Small intestine (tissue), 7 donors: Measurements from ENCODE around the gene DLX2. TPM values are rescaled to one million over a fixed set of nuclear protein-coding genes. Genes with fewer than 3 reads are reported as not detected.

Experiments
- DNase-seq, 2 donors: peaks; one replicate each; pipeline versions ENCODE4 v3.0.0 to v3.0.0-alpha.2; 2013
- FAIRE-seq: peaks from 2 replicates; lab custom pipeline; 2012; peaks lifted over from hg19 to GRCh38; lab: Jason Lieb, UNC
- H3K27ac ChIP-seq, 3 donors: one replicate each; pipeline ENCODE4 v1.5.1; 2013; ENCODE audit warnings: low read length in 2 of 3, mild to moderate bottlenecking in 2 of 3, control low read depth in 1 of 3, inconsistent platforms in 1 of 3, low read depth in 1 of 3, moderate library complexity in 1 of 3
- H3K27me3 ChIP-seq, 3 donors: one replicate each; pipeline ENCODE4 v1.6.1; 2013; ENCODE audit warnings: low read length in 3 of 3, inconsistent platforms in 1 of 3; ENCODE audit not compliant: control insufficient read depth in 3 of 3, insufficient read depth in 3 of 3
- H3K36me3 ChIP-seq, 3 donors: one replicate each; pipeline ENCODE4 v1.6.1; 2013; ENCODE audit warnings: low read length in 3 of 3, inconsistent platforms in 1 of 3, low read depth in 1 of 3, mild to moderate bottlenecking in 1 of 3, moderate library complexity in 1 of 3; ENCODE audit not compliant: control insufficient read depth in 3 of 3, insufficient read depth in 2 of 3
- H3K4me1 ChIP-seq, 3 donors: one replicate each; pipeline ENCODE4 v1.6.1; 2013; ENCODE audit warnings: low read length in 2 of 3, inconsistent platforms in 1 of 3, low read depth in 1 of 3, mild to moderate bottlenecking in 1 of 3, moderate library complexity in 1 of 3; ENCODE audit not compliant: control insufficient read depth in 3 of 3, insufficient read depth in 2 of 3
- H3K4me3 ChIP-seq, 3 donors: one replicate each; pipeline ENCODE4 v1.5.1; 2013; ENCODE audit warnings: low read length in 3 of 3, control low read depth in 1 of 3, inconsistent platforms in 1 of 3, low read depth in 1 of 3, mild to moderate bottlenecking in 1 of 3, moderate library complexity in 1 of 3
- H3K9me3 ChIP-seq, 2 donors: one replicate each; pipeline ENCODE4 v1.6.1; 2013; ENCODE audit warnings: low read depth in 1 of 2, low read length in 1 of 2; ENCODE audit not compliant: control insufficient read depth in 2 of 2, insufficient read depth in 1 of 2
- WGBS, 3 donors: extraction: QIAGEN DNeasy Blood & Tissue Kit; methylation state at CpG; one replicate each; pipeline ENCODE4 v1.1.7; 2013; 5-methylcytosine and 5-hydroxymethylcytosine counted together
- polyA plus RNA-seq, 4 donors: library from polyadenylated mRNA; stranded (reverse) in 3 of 4; unstranded in 1 of 4; fragments of 200-250 nt in 3 of 4; fragments of 120-200 nt in 1 of 4; gene quantifications; one replicate each; pipeline versions ENCODE4 v1.2.1 to v1.2.3, GENCODE V29; 2013
- donor health status: healthy with polysubstance abuse.
- donor health status: control.
- donor health status: control.
- donor health status: Bipolar disorder and iron deficiency.
- donor health status: healthy.

DLX2 gene
- polyA plus RNA-seq, 4 donors: 0.18 to 0.19 TPM; not detected in 2

DNA sequence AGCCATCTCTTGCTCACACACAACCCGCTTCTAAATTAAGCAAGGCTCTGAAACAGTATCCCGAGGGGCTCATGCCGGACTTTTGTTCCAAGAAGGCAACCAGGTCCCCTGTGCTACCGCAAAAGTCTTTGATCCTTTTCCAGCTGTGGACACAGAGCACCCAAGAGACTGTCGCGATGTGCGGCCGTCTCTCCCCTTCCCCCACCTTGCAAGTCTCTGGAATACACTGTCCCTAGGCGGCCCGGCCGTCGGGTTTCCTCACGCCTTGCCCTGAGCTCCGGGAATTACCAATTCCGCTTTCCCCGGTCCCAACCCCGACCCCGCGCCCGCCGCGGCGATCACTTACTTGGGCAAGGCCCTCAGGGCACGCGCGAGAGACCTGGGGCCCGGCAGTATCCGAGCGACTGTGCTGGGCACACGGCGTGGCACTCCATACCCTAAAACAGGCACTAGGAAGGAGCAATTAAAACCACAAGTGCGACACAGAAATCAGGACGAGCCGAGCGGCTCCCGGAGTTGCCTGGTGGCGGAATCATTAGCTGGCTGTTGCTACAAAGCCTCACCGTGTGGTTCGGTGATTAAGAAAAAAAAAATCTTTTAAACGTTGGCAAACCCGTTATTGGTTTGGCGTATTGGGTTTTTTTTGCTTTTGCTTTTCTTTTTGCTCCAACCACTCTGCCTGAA, 19.6 kb downstream of the DLX2 start:
- FAIRE-seq (no peak), DNase-seq (peak in 1 of 2 donors; percentile 39)
- H3K27ac ChIP-seq: no peak overlapping the region
- H3K9me3 ChIP-seq: peaks cover 0 to 3% of the 10 kb centered on the region in 2 donors
- H3K36me3 ChIP-seq: no peaks in the 10 kb centered on the region
- 6 to 8% (median 7%) methylated on average over 42 of the region's 42 CpGs for WGBS, 3 donors
- no peak overlapping the region for H3K4me3 ChIP-seq
- H3K4me1 ChIP-seq: peaks cover 5 to 15% (median 9%) of the 10 kb centered on the region in 3 donors
- H3K27me3 ChIP-seq: peaks cover 14 to 100% (median 79%) of the 10 kb centered on the region in 3 donors

DNA sequence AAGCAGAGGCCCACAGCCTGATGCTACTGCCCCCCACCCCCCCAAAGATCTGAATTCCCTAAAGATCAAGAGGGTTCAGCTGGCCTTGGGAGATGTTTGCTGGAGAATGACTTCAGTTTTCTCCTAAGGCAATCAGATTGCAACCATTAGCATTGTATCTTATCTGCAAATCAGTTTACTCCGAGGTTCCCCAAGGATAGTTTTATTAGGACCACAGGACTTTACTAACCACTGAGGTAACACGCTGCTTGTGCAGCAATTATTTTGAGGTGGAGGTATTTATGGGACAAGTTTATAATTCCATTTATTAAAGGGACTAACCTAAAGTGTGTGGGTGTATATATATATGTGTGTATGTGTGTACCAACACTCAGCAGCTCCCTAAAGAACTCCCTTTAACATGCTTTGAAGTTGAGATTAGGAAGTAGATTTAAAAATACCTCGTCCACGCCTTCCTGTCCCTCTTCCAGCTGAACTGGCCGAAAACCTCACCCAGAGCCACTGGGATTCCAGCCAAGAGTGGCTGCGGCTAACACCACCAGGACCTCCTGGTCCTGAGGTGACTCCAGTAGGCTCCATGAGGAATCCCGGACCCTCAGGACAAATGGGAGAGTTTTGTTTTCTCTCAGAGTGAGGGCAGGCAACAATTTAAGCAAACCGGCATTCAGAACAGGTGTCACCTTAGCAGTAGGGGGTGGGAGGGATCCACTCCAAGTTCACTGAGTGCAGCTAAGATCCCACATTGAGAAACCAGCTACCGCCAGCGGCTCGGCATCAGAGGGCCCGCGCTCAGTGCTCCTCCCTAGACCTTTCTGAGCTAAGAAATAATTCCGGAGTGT, 20.4 kb downstream of the DLX2 start:
- H3K27me3 ChIP-seq: peaks cover 8 to 97% (median 74%) of the 10 kb centered on the region in 3 donors
- H3K36me3 ChIP-seq: no peaks in the 10 kb centered on the region
- H3K4me1 ChIP-seq: peaks cover 5 to 15% (median 9%) of the 10 kb centered on the region in 3 donors
- peak in 1 of 2 donors; percentile 28 for DNase-seq
- H3K9me3 ChIP-seq: peaks cover 0 to 3% of the 10 kb centered on the region in 2 donors
- no peak for FAIRE-seq
- no peak overlapping the region for H3K4me3 ChIP-seq
- no peak overlapping the region for H3K27ac ChIP-seq
- WGBS, 3 donors: 3 to 11% (median 9%) methylated on average over 14 of the region's 14 CpGs

DNA sequence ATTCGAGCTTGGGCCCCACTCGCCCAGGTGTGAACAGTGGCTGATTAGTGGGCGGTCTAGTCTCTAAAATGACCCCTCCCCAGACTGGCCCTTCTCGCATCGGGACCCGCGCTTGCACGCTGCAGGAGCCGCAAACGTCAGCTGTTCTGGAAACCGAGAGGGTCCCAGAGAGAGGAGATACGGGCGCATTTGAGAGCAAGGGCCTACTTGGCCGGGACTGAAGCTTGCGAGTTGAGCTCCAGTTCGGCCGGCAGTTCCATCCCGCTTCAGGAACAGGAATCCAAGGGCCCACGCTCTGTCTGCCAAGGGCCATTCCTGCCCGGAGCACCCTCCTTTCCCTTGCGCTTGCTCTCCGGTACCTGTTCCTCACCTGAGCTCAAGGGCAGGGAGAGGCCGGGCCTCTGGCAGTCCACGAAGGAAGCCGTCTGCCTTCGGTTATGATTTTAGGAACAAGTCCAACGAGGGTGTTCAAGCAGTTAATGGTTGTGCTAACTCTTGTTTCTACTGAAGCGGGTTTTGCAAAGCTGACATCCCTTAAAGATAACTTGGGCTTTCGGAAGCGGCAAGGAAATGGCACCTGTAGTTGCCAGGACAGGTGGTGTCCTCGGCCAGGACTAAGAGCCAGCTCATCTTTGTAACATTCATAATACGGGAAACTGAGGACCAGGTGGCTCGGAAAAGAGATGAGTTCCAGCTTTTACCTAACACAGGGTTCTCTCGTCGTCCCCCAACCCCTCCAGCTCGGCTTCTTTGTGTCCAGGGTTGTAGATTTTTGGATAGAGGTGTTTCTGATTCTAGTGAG, 21.3 kb downstream of the DLX2 start:
- WGBS, 3 donors: 5 to 10% (median 10%) methylated on average over 36 of the region's 36 CpGs
- H3K4me1 ChIP-seq: peaks cover 5 to 12% (median 9%) of the 10 kb centered on the region in 3 donors

GRCh38 chr2:172080641-172081220, 22.0 kb downstream of the DLX2 start:
- peak in 1 of 2 donors; percentile 14 for DNase-seq
- Histone ChIP-seq H3K4me3 (no peak overlapping the region), H3K27me3 (peaks cover 8 to 81% (median 60%) of the 10 kb centered on the region in 3 donors), H3K4me1 (peaks cover 4 to 11% (median 9%) of the 10 kb centered on the region in 3 donors), H3K36me3 (no peaks in the 10 kb centered on the region), H3K27ac (no peak overlapping the region), H3K9me3 (peaks cover 0 to 3% of the 10 kb centered on the region in 2 donors)
- 8 to 16% (median 16%) methylated on average over 25 of the region's 25 CpGs for WGBS, 3 donors
- no peak for FAIRE-seq

More for the DNA sequence above, 21.3 kb downstream of the DLX2 start:
- peak in 1 of 2 donors; percentile 32 for DNase-seq
- Histone ChIP-seq H3K27ac (no peak overlapping the region), H3K9me3 (peaks cover 0 to 3% of the 10 kb centered on the region in 2 donors), H3K4me3 (no peak overlapping the region), H3K36me3 (no peaks in the 10 kb centered on the region), H3K27me3 (peaks cover 8 to 88% (median 65%) of the 10 kb centered on the region in 3 donors)
- no peak for FAIRE-seq

DNA sequence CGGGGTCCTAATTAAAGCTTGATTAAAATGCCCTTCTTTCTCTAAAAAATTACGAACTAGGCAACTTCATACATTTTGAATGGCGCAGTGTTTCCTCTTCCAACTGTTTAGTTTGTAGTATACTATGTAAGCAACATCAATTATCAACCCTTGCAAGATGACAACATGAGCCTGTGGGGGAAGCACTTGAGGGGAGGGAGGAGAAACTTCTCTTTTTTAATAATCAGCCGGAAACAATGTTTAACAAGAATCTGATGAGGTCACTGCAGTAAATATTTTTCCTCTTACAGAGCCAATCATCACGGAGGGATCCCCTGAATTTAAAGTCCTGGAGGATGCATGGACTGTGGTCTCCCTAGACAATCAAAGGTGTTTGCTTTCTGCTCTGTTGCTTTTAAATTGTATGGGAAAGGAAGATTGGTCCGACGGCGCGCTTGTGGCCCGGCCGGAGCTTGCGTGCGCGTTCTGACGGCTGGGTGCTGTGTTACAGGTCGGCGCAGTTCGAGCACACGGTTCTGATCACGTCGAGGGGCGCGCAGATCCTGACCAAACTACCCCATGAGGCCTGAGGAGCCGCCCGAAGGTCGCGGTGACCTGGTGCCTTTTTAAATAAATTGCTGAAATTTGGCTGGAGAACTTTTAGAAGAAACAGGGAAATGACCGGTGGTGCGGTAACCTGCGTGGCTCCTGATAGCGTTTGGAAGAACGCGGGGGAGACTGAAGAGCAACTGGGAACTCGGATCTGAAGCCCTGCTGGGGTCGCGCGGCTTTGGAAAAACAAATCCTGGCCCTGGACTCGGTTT, 22.7 kb downstream of the DLX2 start:
- DNase-seq: peak in 1 of 2 donors; percentile 21
- no peak overlapping the region for H3K4me3 ChIP-seq
- peaks cover 0 to 3% of the 10 kb centered on the region in 2 donors for H3K9me3 ChIP-seq
- no peak overlapping the region for H3K27ac ChIP-seq
- peaks cover 0 to 11% (median 5%) of the 10 kb centered on the region in 3 donors for H3K4me1 ChIP-seq
- no peak for FAIRE-seq
- H3K27me3 ChIP-seq: peaks cover 7 to 78% (median 54%) of the 10 kb centered on the region in 3 donors
- no peaks in the 10 kb centered on the region for H3K36me3 ChIP-seq
- 23 to 27% (median 25%) methylated on average over 38 of the region's 38 CpGs for whole genome bisulfite sequencing, 3 donors

DNA sequence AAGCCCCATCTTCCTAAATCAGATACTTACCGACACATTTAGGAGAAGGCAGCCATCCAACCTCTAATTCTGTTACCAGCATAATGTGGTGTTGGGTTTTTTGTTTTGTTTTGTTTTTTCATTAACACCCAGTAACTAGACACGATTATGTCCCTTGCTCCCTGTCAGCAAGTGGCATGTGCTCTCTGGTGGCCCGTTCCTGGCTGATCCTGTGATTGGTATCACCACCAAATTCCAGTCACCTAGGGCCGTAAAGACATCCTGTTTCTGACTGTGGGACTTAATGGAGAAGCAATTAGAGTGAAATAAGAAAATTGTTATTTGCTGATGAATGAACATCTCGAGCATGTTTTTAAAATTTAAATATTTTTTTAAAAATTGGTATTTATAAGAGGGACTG, 23.3 kb downstream of the DLX2 start:
- H3K4me3 ChIP-seq: no peak overlapping the region
- H3K27ac ChIP-seq: no peak overlapping the region
- H3K36me3 ChIP-seq: no peaks in the 10 kb centered on the region
- H3K27me3 ChIP-seq: peaks cover under 1 to 72% (median 51%) of the 10 kb centered on the region in 3 donors
- peaks cover 0 to 3% of the 10 kb centered on the region in 2 donors for H3K9me3 ChIP-seq
- 75 to 88% (median 87%) methylated on average over 5 of the region's 5 CpGs for WGBS, 3 donors
- no peak for FAIRE-seq
- H3K4me1 ChIP-seq: peaks cover 0 to 5% (median 2%) of the 10 kb centered on the region in 3 donors
- no peak for DNase-seq

DNA sequence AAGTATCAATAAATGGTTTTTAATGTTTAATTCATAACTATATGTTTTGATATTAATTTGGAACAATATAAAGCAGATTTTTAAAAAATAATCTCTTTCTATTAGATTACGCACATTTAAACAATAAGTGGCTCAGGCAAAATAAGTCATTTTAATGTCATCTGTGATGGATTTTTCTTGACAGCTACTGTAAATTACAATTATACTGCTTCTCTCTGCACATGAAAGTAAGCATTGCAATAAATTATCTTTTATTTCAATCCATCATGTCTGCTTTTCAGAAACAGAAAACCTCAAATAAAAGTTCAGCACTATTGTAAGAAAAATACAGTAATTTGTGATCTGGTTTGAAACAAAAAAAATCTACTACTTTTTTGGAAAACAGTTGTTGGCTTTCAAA, 28.4 kb downstream of the DLX2 start:
- Histone ChIP-seq H3K4me1 (no peaks in the 10 kb centered on the region), H3K36me3 (no peaks in the 10 kb centered on the region), H3K27ac (no peak overlapping the region), H3K4me3 (no peak overlapping the region), H3K27me3 (peaks cover 0 to 20% (median 6%) of the 10 kb centered on the region in 3 donors), H3K9me3 (no peaks in the 10 kb centered on the region)
- 97 to 100% (median 98%) methylated on average over 1 of the region's 1 CpG for WGBS, 3 donors
- DNase-seq (no peak), FAIRE-seq (peak; percentile 39)
